Right atrium auricular region (tissue), 2 donors: ENCODE data around the gene SLK. TPM values are rescaled to one million over a fixed set of nuclear protein-coding genes. Genes with fewer than 3 reads are reported as not detected.

Source experiments
- DNase-seq: peaks from one replicate; pipeline ENCODE4 v3.0.0-alpha.2; 2019; ENCODE audit warnings: low spot score
- H3K27ac ChIP-seq, 2 donors: fragments of 200-600 bp; sonication (generic); 1 replicate in 1 of 2; 2 replicates in 1 of 2; pipeline ENCODE4 v1.5.1; 2016 to 2019
- H3K27me3 ChIP-seq, 2 donors: fragments of 200-600 bp; sonication (generic); one replicate each; pipeline versions ENCODE4 v1.5.1 to v1.6.0; 2017 to 2019
- H3K36me3 ChIP-seq: fragments of 200-600 bp; sonication (generic); one replicate; pipeline ENCODE4 v1.5.1; 2016
- H3K4me1 ChIP-seq, 2 donors: fragments of 200-600 bp; sonication (generic); one replicate each; pipeline versions ENCODE4 v1.5.1 to v1.6.0; 2017 to 2019
- H3K4me3 ChIP-seq, 2 donors: fragments of 200-600 bp; sonication (generic); 1 replicate in 1 of 2; 2 replicates in 1 of 2; pipeline ENCODE4 v1.5.1; 2017 to 2019; ENCODE audit warnings: mild to moderate bottlenecking in 1 of 2, moderate library complexity in 1 of 2
- H3K9me3 ChIP-seq, 2 donors: fragments of 200-600 bp; sonication (generic); one replicate each; pipeline ENCODE4 v1.5.1; 2019
- CTCF ChIP-seq, 2 donors: fragments of 200-600 bp; sonication (generic); IDR thresholded peaks; one replicate each; pipeline ENCODE4 v1.5.1; 2019; ENCODE audit warnings: antibody characterized with exemption in 2 of 2
- total RNA-seq, 2 donors: library from RNA; depleted of rRNA; stranded (reverse); fragments of >200 nt; gene quantifications; one replicate each; pipeline ENCODE4 v1.1.0, GENCODE V29; 2016

The SLK gene
- total RNA-seq, 2 donors from 2014 or later = 42.4 to 57.3 TPM

GRCh38 chr10:104066945-104067344, 100.0 kb downstream of the SLK start:
- H3K4me3 ChIP-seq = no peak overlapping the region

GRCh38 chr10:104067525-104067924, 100.6 kb downstream of the SLK start:
- no peak for DNase-seq
- H3K4me3 ChIP-seq = no peak overlapping the region
- H3K36me3 ChIP-seq = no peaks in the 10 kb centered on the region
- no peaks in the 10 kb centered on the region for H3K27me3 ChIP-seq
- H3K4me1 ChIP-seq = no peaks in the 10 kb centered on the region
- no peaks in the 10 kb centered on the region for H3K9me3 ChIP-seq
- no peak overlapping the region for H3K27ac ChIP-seq
- TF ChIP-seq CTCF (IDR thresholded peaks at IDR 0.05) = no peak

More at GRCh38 chr10:104066945-104067344, 100.0 kb downstream of the SLK start:
- no peak overlapping the region for H3K27ac ChIP-seq
- no peak for TF ChIP-seq CTCF (IDR thresholded peaks at IDR 0.05)
- H3K9me3 ChIP-seq = no peaks in the 10 kb centered on the region
- H3K36me3 ChIP-seq = no peaks in the 10 kb centered on the region
- H3K27me3 ChIP-seq = no peaks in the 10 kb centered on the region
- H3K4me1 ChIP-seq = no peaks in the 10 kb centered on the region
- no peak for DNase-seq

- Histone ChIP-seq H3K36me3 (no peaks in the 10 kb centered on the region), H3K4me3 (no peak overlapping the region), H3K27ac (no peak overlapping the region), H3K27me3 (no peaks in the 10 kb centered on the region), H3K9me3 (no peaks in the 10 kb centered on the region), H3K4me1 (no peaks in the 10 kb centered on the region)
- no peak for TF ChIP-seq CTCF (IDR thresholded peaks at IDR 0.05)
- no peak for DNase-seq
Observed at GRCh38 chr10:104069613-104070012, 102.7 kb downstream of the SLK start.

GRCh38 chr10:104072786-104073185, 105.8 kb downstream of the SLK start:
- no peaks in the 10 kb centered on the region for H3K9me3 ChIP-seq
- peaks cover 0 to 3% of the 10 kb centered on the region in 2 donors for H3K4me1 ChIP-seq
- H3K4me3 ChIP-seq = no peak overlapping the region
- no peak for TF ChIP-seq CTCF (IDR thresholded peaks at IDR 0.05)
- DNase-seq = no peak
- no peaks in the 10 kb centered on the region for H3K27me3 ChIP-seq
- H3K27ac ChIP-seq = no peak overlapping the region
- H3K36me3 ChIP-seq = no peaks in the 10 kb centered on the region

DNA sequence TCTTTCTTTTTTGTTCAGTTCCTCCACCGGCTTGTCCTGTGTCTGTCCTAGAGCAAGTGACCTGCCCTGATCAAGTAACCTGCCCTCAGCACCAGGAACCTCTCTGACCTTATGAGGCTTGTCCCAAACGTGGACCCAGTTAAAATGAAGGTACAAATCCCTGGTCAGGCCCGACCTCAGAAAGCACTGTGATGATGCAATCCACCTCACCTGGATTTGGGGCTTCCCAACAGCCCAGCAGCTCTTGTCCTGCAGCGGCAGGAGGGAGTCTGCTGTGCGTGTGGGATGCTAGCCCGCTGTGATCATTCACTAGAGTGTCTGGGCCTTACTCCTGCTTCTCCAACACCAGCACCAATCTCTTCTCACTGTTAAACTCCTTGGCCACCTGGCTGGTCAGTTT, 107.6 kb downstream of the SLK start:
- no peak for DNase-seq
- Histone ChIP-seq H3K27ac (no peak overlapping the region), H3K9me3 (no peaks in the 10 kb centered on the region), H3K27me3 (no peaks in the 10 kb centered on the region), H3K4me3 (no peak overlapping the region), H3K4me1 (peaks cover 0 to 3% of the 10 kb centered on the region in 2 donors), H3K36me3 (no peaks in the 10 kb centered on the region)
- TF ChIP-seq CTCF (IDR thresholded peaks at IDR 0.05) = no peak

DNA sequence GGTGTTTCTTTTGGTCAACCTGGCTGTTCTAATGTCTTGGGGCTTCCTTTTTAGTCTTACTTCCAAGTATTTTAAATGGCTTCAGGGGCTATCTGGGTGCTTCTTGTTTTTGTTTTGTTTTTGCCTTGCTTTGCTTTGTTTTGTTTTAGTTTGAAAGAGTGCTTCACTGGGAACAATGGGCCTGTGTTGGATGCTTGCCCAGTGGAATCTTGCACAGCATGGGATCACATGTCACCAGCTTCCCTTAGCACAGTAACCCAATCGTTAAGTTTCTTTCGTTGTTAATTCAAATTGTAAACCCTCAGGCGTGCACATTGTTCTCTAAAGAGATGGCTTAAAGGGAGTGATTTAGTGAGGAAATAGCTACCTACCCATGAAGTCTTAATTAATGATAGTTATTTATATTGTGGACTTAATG, 109.8 kb downstream of the SLK start:
- H3K36me3 ChIP-seq = no peaks in the 10 kb centered on the region
- peaks cover 0 to 3% of the 10 kb centered on the region in 2 donors for H3K4me1 ChIP-seq
- no peaks in the 10 kb centered on the region for H3K27me3 ChIP-seq
- no peak for TF ChIP-seq CTCF (IDR thresholded peaks at IDR 0.05)
- peak; percentile 72 for DNase-seq
- no peak overlapping the region for H3K27ac ChIP-seq
- H3K9me3 ChIP-seq = no peaks in the 10 kb centered on the region
- no peak overlapping the region for H3K4me3 ChIP-seq
